ENCODE measurements around the gene BPIFA1. TPM values are rescaled to one million over a fixed set of nuclear protein-coding genes. Genes with fewer than 3 reads are reported as not detected.

The BPIFA1 gene
- total and polyA plus RNA-seq, 9 of the 15 experiments (the other 6 are each of a cell fraction or from before 2014, with no cell fraction given), result not detected

GRCh38 chr20:33257237-33257636 is 21.4 kb downstream of the BPIFA1 start (continued):
- no peak for TF ChIP-seq E2F3 (CRISPR knock-in tag; IDR thresholded peaks at IDR 0.05)
- no peak for TF ChIP-seq MYC (IDR thresholded peaks at IDR 0.05; ENCODE audit: low read depth, low read length)
- TF ChIP-seq MYC (CRISPR knock-in tag; IDR thresholded peaks at IDR 0.05; ENCODE audit: borderline replicate concordance, low read depth), result no peak
- TF ChIP-seq STAT5A (IDR thresholded peaks at IDR 0.05; ENCODE audit: borderline replicate concordance, low read length), result peak; percentile 28; the same call in 1 of the 2 replicates
- TF ChIP-seq SMARCA4 (IDR thresholded peaks at IDR 0.05), result peak; percentile 74
- TF ChIP-seq NR4A1 (CRISPR knock-in tag; IDR thresholded peaks at IDR 0.05), result no peak
- 0 out of 2 replicates have a peak, but pooled peaks have one; percentile 29 for TF ChIP-seq NR4A1 (tag; IDR thresholded peaks at IDR 0.05)
- TF ChIP-seq NFRKB (IDR thresholded peaks at IDR 0.05; ENCODE audit: low read depth), result 0 out of 2 replicates have a peak, but pooled peaks have one; percentile 31
- peak; percentile 78 for TF ChIP-seq CBFA2T2 (conservative IDR thresholded peaks at IDR 0.05)
- TF ChIP-seq EWSR1 (IDR thresholded peaks at IDR 0.05; ENCODE audit: borderline replicate concordance, low read depth, partially characterized antibody), result no peak
- TF ChIP-seq SMARCC2 (IDR thresholded peaks at IDR 0.05; ENCODE audit: low read depth), result no peak
- TF ChIP-seq ZNF79 (CRISPR knock-in tag; IDR thresholded peaks at IDR 0.05; ENCODE audit: low read depth), result no peak
- TF ChIP-seq ADNP (tag; IDR thresholded peaks at IDR 0.05), result peak; percentile 48; the same call in 1 of the 2 replicates
- peak; percentile 66 for TF ChIP-seq USF1 (CRISPR knock-in tag; IDR thresholded peaks at IDR 0.05)
- TF ChIP-seq, protein P1, sequence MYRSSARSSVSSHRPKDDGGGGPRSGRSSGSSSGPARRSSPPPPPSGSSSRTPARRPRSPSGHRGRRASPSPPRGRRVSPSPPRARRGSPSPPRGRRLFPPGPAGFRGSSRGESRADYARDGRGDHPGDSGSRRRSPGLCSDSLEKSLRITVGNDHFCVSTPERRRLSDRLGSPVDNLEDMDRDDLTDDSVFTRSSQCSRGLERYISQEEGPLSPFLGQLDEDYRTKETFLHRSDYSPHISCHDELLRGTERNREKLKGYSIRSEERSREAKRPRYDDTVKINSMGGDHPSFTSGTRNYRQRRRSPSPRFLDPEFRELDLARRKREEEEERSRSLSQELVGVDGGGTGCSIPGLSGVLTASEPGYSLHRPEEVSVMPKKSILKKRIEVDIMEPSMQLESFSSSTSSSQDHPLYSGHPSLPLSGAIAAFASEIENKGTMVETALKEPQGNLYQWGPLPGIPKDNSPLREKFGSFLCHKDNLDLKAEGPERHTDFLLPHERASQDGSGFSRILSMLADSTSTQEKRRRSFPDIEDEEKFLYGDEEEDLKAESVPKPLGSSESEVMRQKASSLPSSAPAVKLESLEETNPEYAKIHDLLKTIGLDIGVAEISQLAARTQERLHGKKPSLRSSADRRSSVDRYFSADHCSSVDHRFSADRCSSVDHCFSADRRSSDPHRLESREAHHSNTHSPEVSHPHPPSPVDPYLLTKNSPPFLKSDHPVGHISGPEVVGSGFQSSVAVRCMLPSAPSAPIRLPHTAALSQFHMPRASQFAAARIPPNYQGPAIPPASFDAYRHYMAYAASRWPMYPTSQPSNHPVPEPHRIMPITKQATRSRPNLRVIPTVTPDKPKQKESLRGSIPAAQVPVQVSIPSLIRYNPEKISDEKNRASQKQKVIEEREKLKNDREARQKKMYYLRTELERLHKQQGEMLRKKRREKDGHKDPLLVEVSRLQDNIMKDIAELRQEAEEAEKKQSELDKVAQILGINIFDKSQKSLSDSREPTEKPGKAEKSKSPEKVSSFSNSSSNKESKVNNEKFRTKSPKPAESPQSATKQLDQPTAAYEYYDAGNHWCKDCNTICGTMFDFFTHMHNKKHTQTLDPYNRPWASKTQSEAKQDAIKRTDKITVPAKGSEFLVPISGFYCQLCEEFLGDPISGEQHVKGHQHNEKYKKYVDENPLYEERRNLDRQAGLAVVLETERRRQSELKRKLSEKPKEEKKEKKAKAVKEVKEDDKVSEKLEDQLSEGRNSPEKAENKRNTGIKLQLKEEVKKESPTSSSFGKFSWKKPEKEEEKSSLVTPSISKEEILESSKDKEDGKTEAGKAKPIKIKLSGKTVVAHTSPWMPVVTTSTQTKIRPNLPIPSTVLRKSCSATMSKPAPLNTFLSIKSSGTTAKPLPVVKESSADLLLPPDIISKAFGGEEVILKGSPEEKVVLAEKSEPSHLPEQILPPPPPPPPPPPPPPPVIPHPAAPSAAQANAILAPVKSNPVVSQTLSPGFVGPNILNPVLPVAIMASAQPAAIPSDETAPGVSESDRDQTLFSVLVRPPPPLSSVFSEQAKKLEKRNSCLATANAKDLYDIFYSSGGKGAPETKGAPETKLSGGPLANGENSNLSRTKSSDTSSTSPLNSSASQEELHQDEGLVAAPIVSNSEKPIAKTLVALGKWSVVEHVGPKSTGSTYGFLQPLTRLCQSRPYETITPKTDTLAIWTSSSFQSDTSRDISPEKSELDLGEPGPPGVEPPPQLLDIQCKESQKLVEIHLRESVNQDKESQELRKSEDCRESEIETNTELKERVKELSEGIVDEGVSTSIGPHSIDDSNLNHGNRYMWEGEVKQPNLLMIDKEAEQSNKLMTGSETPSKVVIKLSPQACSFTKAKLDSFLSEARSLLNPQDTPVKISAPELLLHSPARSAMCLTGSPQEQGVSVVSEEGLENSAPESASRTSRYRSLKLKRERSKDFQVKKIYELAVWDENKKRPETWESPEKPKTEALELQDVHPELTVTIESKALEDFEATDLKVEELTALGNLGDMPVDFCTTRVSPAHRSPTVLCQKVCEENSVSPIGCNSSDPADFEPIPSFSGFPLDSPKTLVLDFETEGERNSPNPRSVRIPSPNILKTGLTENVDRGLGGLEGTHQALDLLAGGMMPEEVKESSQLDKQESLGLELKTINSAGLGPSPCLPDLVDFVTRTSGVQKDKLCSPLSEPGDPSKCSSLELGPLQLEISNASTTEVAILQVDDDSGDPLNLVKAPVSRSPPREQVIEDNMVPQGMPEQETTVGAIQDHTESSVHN (IDR thresholded peaks at IDR 0.05; ENCODE audit: borderline replicate concordance in 1 of 2, low read depth in 1 of 2), result no peak
- TF ChIP-seq GATAD2B (IDR thresholded peaks at IDR 0.05; ENCODE audit: borderline replicate concordance), result no peak
- peak; percentile 46; the same call in 1 of the 2 replicates for TF ChIP-seq L3MBTL2 (IDR thresholded peaks at IDR 0.05)
- TF ChIP-seq XRCC4 (IDR thresholded peaks at IDR 0.05; ENCODE audit: extremely low read depth, insufficient read depth, insufficient read length), result no peak
- TF ChIP-seq RFX1 (IDR thresholded peaks at IDR 0.05), result no peak
- TF ChIP-seq FOSL1 (tag; conservative IDR thresholded peaks at IDR 0.05), result peak; percentile 96
- no peak for TF ChIP-seq ZNF384 (IDR thresholded peaks at IDR 0.05; ENCODE audit: low read depth, low read length)
- peak; percentile 44; the same call in 1 of the 2 replicates for TF ChIP-seq MTA2 (IDR thresholded peaks at IDR 0.05; ENCODE audit: low read depth)
- no peak for TF ChIP-seq GABPA (tag; conservative IDR thresholded peaks at IDR 0.05; ENCODE audit: low read depth)

All from K562 (cell line).